IMR-90 (cell line): ENCODE results near the gene NPDC1. TPM values are rescaled to one million over a fixed set of nuclear protein-coding genes. Genes with fewer than 3 reads are reported as not detected.
A peak's percentile ranks its signal among the peaks of the same experiment; 100 is the strongest.

ENCODE experiments used
- ATAC-seq: fragments of 200-7000 bp; cut with Tn5 transposase; 2 replicates; pipeline ENCODE4 v1.9.1; 2020; ENCODE audit warnings: low read depth, mild to moderate bottlenecking, moderate library complexity
- BruUV-seq: library from RNA; stranded (reverse); fragments of 400-500 nt; replicated peaks from 2 replicates; lab custom pipeline; 2021; lab: Mats Ljungman, UMichigan
- CTCF ChIA-PET: fragments of 300-600 bp; formaldehyde crosslinking; extraction: SDS; loops from one replicate; lab custom pipeline; 2021; ENCODE audit warnings: antibody characterized with exemption; lab: Yijun Ruan, JAX
- POLR2A ChIA-PET: fragments of 300-600 bp; sonication (Branson Sonifier 250); formaldehyde crosslinking; loops from one replicate; lab custom pipeline; 2022; ENCODE audit warnings: antibody characterized with exemption; ENCODE audit not compliant: unreplicated experiment; lab: Charles Lee
- DNase-seq: peaks from one replicate; pipeline ENCODE4 v3.0.0; 2013
- H2AFZ ChIP-seq: replicated peaks from 2 replicates; pipeline ENCODE3; 2013; ENCODE audit warnings: low read length, mild to moderate bottlenecking; ENCODE audit not compliant: poor library complexity
- H2AK5ac ChIP-seq: 2 replicates; pipeline ENCODE4 v1.6.1; 2013; ENCODE audit warnings: low read depth, low read length, inconsistent platforms
- H2AK9ac ChIP-seq: replicated peaks from 2 replicates; pipeline ENCODE3; 2013; ENCODE audit warnings: mild to moderate bottlenecking, low read depth, low read length, moderate library complexity; ENCODE audit not compliant: poor library complexity
- H2BK120ac ChIP-seq: 2 replicates; pipeline ENCODE4 v1.6.1; 2013; ENCODE audit warnings: low read depth, low read length, inconsistent platforms
- H2BK15ac ChIP-seq: 3 replicates; pipeline ENCODE4 v1.6.1; 2013; ENCODE audit warnings: low read depth, low read length, inconsistent platforms
- H2BK20ac ChIP-seq: 2 replicates; pipeline ENCODE4 v1.6.1; 2013; ENCODE audit warnings: low read depth, mild to moderate bottlenecking, inconsistent platforms, low read length, moderate library complexity
- H2BK5ac ChIP-seq: 2 replicates; pipeline ENCODE4 v1.6.1; 2013; ENCODE audit warnings: mild to moderate bottlenecking, low read depth, low read length, inconsistent platforms; ENCODE audit not compliant: poor library complexity, severe bottlenecking
- H3K14ac ChIP-seq: replicated peaks from 2 replicates; pipeline ENCODE4 v1.6.1; 2013; ENCODE audit warnings: low read depth, low read length, inconsistent platforms
- H3K18ac ChIP-seq: 2 replicates; pipeline ENCODE4 v1.6.1; 2013; ENCODE audit warnings: low read depth, low read length, control low read depth
- H3K23ac ChIP-seq: 2 replicates; pipeline ENCODE4 v1.6.1; 2013; ENCODE audit warnings: low read depth, low read length, inconsistent platforms
- H3K27ac ChIP-seq: 2 replicates; pipeline ENCODE4 v1.5.1; 2013; ENCODE audit warnings: mild to moderate bottlenecking, control low read depth, low read length; ENCODE audit not compliant: insufficient read depth
- H3K27me3 ChIP-seq: 2 replicates; pipeline ENCODE4 v1.6.1; 2013; ENCODE audit warnings: low read length; ENCODE audit not compliant: control insufficient read depth, insufficient read depth
- H3K36me3 ChIP-seq: 2 replicates; pipeline ENCODE4 v1.6.1; 2013; ENCODE audit warnings: low read length, mixed read lengths; ENCODE audit not compliant: control insufficient read depth, insufficient read depth
- H3K4ac ChIP-seq: 2 replicates; pipeline ENCODE4 v1.6.1; 2013; ENCODE audit warnings: low read depth, low read length, inconsistent platforms
- H3K4me1 ChIP-seq: 2 replicates; pipeline ENCODE4 v1.6.1; 2013; ENCODE audit warnings: low read length, mixed read lengths; ENCODE audit not compliant: control insufficient read depth, insufficient read depth
- H3K4me2 ChIP-seq: 2 replicates; pipeline ENCODE4 v1.6.1; 2013; ENCODE audit warnings: low read depth, mild to moderate bottlenecking, control low read depth, low read length, moderate library complexity
- H3K4me3 ChIP-seq: 2 replicates; pipeline ENCODE4 v1.5.1; 2013; ENCODE audit warnings: low read depth, mild to moderate bottlenecking, control low read depth, low read length, moderate library complexity; ENCODE audit not compliant: insufficient read depth
- H3K56ac ChIP-seq: 2 replicates; pipeline ENCODE4 v1.6.1; 2013; ENCODE audit warnings: low read length, inconsistent platforms; ENCODE audit not compliant: insufficient read depth; ENCODE audit errors: extremely low read depth
- H3K79me1 ChIP-seq, 2 experiments: 2 replicates each; pipeline ENCODE4 v1.6.1; 2013; ENCODE audit warnings: low read length in 2 of 2, inconsistent platforms in 1 of 2, low read depth in 1 of 2
- H3K9ac ChIP-seq: 2 replicates; pipeline ENCODE4 v1.6.1; 2013; ENCODE audit warnings: low read depth, low read length, control low read depth
- H3K9me1 ChIP-seq: 2 replicates; pipeline ENCODE4 v1.6.1; 2013; ENCODE audit warnings: low read length, inconsistent platforms; ENCODE audit not compliant: insufficient read depth
- H3K9me3 ChIP-seq: 2 replicates; pipeline ENCODE4 v1.6.1; 2013; ENCODE audit warnings: low read length; ENCODE audit not compliant: control insufficient read depth, insufficient read depth
- H4K20me1 ChIP-seq: 2 replicates; pipeline ENCODE4 v1.6.1; 2013; ENCODE audit warnings: low read length, inconsistent platforms; ENCODE audit not compliant: insufficient read depth
- H4K5ac ChIP-seq: 2 replicates; pipeline ENCODE4 v1.6.1; 2013; ENCODE audit warnings: mild to moderate bottlenecking, low read depth, low read length, control low read depth
- H4K8ac ChIP-seq, 2 experiments: 2 replicates each; pipeline ENCODE4 v1.6.1; 2013; ENCODE audit warnings: low read depth in 2 of 2, low read length in 2 of 2, control low read depth in 1 of 2, inconsistent platforms in 1 of 2
- H4K91ac ChIP-seq: 2 replicates; pipeline ENCODE4 v1.6.1; 2013; ENCODE audit warnings: low read depth, low read length, inconsistent platforms; ENCODE audit not compliant: insufficient read depth
- CEBPB ChIP-seq: IDR thresholded peaks from 2 replicates; pipeline ENCODE4 v1.6.1; 2012; ENCODE audit warnings: low read depth, low read length, improper control_type of control experiment
- CTCF ChIP-seq: conservative IDR thresholded peaks from 2 replicates; pipeline ENCODE4 v1.5.1; 2012; ENCODE audit warnings: mild to moderate bottlenecking, low read depth, low read length, improper control_type of control experiment
- MAZ ChIP-seq: IDR thresholded peaks from 2 replicates; pipeline ENCODE4 v1.6.1; 2012; ENCODE audit warnings: low read depth, mild to moderate bottlenecking, low read length, improper control_type of control experiment, moderate library complexity, borderline replicate concordance
- MXI1 ChIP-seq: IDR thresholded peaks from 2 replicates; pipeline ENCODE4 v1.6.1; 2012; ENCODE audit warnings: low read depth, mild to moderate bottlenecking, low read length, moderate library complexity, borderline replicate concordance
- NFE2L2 ChIP-seq: fragments of 150-350 bp; IDR thresholded peaks from 2 replicates; pipeline ENCODE4 v1.6.1; 2016; ENCODE audit warnings: low read depth, mild to moderate bottlenecking, low read length
- RAD21 ChIP-seq: IDR thresholded peaks from 2 replicates; pipeline ENCODE4 v1.6.1; 2012; ENCODE audit warnings: low read length, improper control_type of control experiment
- SMC3 ChIP-seq: fragments of 150-350 bp; IDR thresholded peaks from 2 replicates; pipeline ENCODE4 v1.6.1; 2016; ENCODE audit warnings: low read depth, mild to moderate bottlenecking, antibody characterized with exemption, low read length, moderate library complexity
- WGBS, 2 experiments: methylation state at CpG; one replicate each; pipeline versions ENCODE4 v1.1.5 to v1.1.7; 2013; ENCODE audit warnings: missing lambda C conversion rate in 2 of 2; ENCODE audit not compliant: insufficient read length in 1 of 2; ENCODE audit errors: extremely low coverage in 2 of 2; 5-methylcytosine and 5-hydroxymethylcytosine counted together
- dilution Hi-C: fragments of 300-500 bp; cut with HindIII; formaldehyde crosslinking; loops from one replicate; pipeline ENCODE4 v1.14.3; 2018; ENCODE audit warnings: low sequenced_read_pairs; ENCODE audit not compliant: unreplicated experiment
- in situ Hi-C: fragments of 300-500 bp; cut with MboI; formaldehyde crosslinking; loops from 3 replicates; pipeline ENCODE4 v1.14.3; 2019; ENCODE audit warnings: low sequenced_read_pairs, inconsistent platforms, mixed read lengths
- intact Hi-C: fragments of 100-400 bp; cut with micrococcal nuclease; formaldehyde crosslinking; loops from 2 replicates; pipeline ENCODE4 v1.10.0; 2022
- polyA plus RNA-seq, 3 experiments: library from polyadenylated mRNA; depleted of rRNA; stranded (reverse); fragments of >200 nt; gene quantifications; 2 replicates each; pipeline ENCODE4 v1.2.3, GENCODE V29; 2012; ENCODE audit warnings: low replicate concordance in 1 of 3
- total RNA-seq: library from RNA; depleted of rRNA; stranded (reverse); fragments of >200 nt; gene quantifications from 2 replicates; pipeline ENCODE4 v1.2.3, GENCODE V29; 2012

Gene NPDC1
- total and polyA plus RNA-seq, 2 of the 4 experiments (the other 2 are of a cell fraction) = 2.7 to 58.1 TPM

- TF ChIP-seq CEBPB = no peak
Measured at GRCh38 chr9:137029058-137029936, 16.7 kb downstream of the NPDC1 start (continued).

DNA sequence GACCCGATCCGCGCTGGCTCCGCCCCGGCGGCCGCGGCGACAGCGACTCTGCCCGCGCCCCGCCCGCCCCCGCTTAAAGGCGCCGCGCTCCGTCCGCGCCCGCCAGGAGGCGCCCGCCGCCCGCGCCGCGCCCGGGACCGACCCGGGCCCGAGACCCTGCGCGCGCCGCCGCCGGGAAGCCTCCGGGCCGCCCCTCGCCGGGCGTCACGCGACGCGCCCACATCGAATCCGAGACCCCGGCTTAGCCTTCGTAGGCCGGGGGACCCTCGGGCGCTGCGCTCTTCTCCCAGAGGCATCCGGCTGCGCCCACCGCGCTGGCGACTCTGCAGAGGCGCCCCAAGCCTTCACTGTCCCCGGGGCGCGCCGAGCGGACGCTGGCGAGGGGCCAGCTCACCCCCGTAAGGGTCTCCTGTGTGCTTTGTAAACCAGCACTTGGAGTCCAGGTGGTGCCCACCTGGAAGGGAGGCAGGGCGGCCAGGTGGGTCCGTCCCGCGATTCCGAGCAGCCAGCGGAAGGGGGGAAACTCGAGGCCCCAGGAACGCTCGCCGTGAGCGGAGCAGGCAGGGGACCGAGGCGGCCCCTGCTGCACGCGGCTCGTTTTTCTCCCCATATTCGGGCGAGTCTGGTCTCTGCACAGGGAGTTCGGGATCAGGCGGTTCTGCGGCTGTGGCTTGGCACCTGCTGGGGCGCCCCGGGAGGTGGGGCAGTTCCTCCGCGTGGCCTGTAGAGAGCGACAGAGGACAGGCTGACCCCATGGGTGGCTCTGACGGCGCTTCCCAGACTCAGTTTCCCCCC is 17.5 kb downstream of the NPDC1 start:
- Histone ChIP-seq H4K91ac (no peak overlapping the region), H2BK5ac (no peak overlapping the region), H3K9ac (peak overlapping the region; percentile 64), H2BK120ac (0 out of 2 replicates have a peak overlapping the region, but pooled peaks have one; percentile 23), H2BK15ac (no peak overlapping the region), H3K79me1 (peaks cover 0 to 7% of the 10 kb centered on the region in 2 experiments; a peak in 2 of 4 replicates), H3K56ac (no peak overlapping the region), H2AK9ac (peak overlapping the region; percentile 90), H3K4me3 (peak overlapping the region; percentile 88), H3K9me3 (no peaks in the 10 kb centered on the region), H3K36me3 (no peaks in the 10 kb centered on the region), H4K5ac (peak overlapping the region; percentile 6; the same call in 1 of the 2 replicates), H3K27ac (no peak overlapping the region; the same call in 1 of the 2 replicates), H3K9me1 (peaks cover 4% of the 10 kb centered on the region; the same call in 1 of the 2 replicates), H3K18ac (peak overlapping the region; percentile 19; the same call in 1 of the 2 replicates), H4K8ac (peak overlapping the region in 1 of 2 experiments; percentile 39; a peak in 1 of 4 replicates), H3K27me3 (no peaks in the 10 kb centered on the region; the same call in 1 of the 2 replicates), H3K4me1 (peaks cover 5% of the 10 kb centered on the region), H2AFZ (peak overlapping the region; percentile 92), H3K23ac (peak overlapping the region; percentile 59; the same call in 1 of the 2 replicates), H3K4ac (no peak overlapping the region), H3K4me2 (peak overlapping the region; percentile 85), H2AK5ac (peak overlapping the region; percentile 30; the same call in 1 of the 2 replicates), H2BK20ac (no peak overlapping the region), H4K20me1 (no peaks in the 10 kb centered on the region; the same call in 1 of the 2 replicates), H3K14ac (no peak overlapping the region)
- ATAC-seq (peak; percentile 83), DNase-seq (peak; percentile 11)
- intact Hi-C loops = loop anchor here (1.0 to 2.0 kb wide), 2 partner anchors 22 to 241 kb away; no protein-coding TSS in a partner anchor
- dilution Hi-C loops = no loop called here
- TF ChIP-seq NFE2L2 (no peak), SMC3 (no peak), MAZ (peak; percentile 57; the same call in 1 of the 2 replicates), CTCF (peak; percentile 40), MXI1 (no peak), RAD21 (0 out of 2 replicates have a peak, but pooled peaks have one; percentile 3)
- ChIA-PET CTCF (interaction anchor here (0.6 to 1.4 kb wide), 10 partner anchors 18 to 239 kb away, joined by 3 to 9 read pairs (median 3); partner anchors contain the start of genes AJM1, NPDC1 and PAXX), POLR2A (no interaction called here)
- BruUV-seq = no TSS peak
- WGBS, 2 experiments = 2% methylated on average over 54 of the region's 98 CpGs; no CpG with 5 or more reads in 1 of the 2 experiments
- in situ Hi-C loops = no loop called here
